Skeletal muscle cell (primary cell): ENCODE results near the gene FOXL3.
"Not testable (repeated sequence)": the region's sequence is repeated elsewhere in the genome, so short reads cannot be mapped to it uniquely, and the experiment has no call there.

Experiments used
- DNase-seq: peaks from one replicate; pipeline ENCODE4 v3.0.0-alpha.2; 2010; ENCODE audit warnings: low read depth
- H3K4me3 ChIP-seq: 2 replicates; pipeline ENCODE4 v1.5.1; 2011; ENCODE audit warnings: low read depth, mild to moderate bottlenecking, control low read depth, low read length, moderate library complexity

FOXL3 gene

DNA sequence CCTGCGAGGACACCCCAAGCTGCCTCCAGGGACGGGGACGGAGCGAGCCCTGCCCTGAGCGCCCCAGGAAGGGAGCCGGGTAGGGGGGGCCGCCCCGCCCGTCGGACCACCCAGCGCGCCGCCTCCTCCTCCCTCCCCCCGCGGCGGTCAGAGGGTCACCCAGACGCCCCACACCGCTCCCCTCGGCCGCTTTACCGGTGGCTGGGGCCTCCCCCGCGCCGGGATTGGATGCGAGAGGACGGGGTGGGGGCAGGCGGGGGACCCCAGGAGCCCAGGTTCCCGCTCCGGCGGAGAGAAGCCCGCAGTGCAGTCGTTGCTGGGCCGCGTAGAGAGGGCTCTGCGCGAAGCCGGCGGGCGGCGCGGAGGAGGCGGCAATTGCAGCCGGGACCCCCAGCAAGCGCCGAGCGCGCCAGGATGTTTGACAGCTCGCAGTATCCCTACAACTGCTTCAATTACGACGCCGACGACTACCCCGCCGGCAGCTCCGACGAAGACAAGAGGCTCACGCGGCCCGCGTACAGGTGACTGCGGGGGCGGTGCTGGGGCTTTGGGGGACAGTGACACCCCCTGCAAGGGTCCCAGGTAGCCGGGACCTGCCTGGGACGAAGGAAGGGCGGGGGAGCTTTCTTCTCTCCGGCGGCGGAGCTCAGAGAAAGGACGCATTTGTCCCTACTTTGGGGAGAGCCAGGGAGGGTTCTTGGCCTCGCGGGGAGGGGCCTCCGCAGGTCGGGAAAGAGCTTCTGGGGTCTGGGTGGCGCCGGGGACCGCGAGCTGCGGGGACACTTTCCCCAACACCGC is at the start of gene FOXL3:
FOXL3 (plus strand) TSS at position 415 of the 798 bp plus-strand sequence; CDS start at position 415, 0 bp downstream.
- H3K4me3 ChIP-seq, result no peak within 1 kb of the TSS
- DNase-seq, result no peak

- DNase-seq, result no peak
- H3K4me3 ChIP-seq, result no peak overlapping the region
Observed at GRCh38 chr7:240887-241421, 49.0 kb upstream of the FOXL3 start.

DNA sequence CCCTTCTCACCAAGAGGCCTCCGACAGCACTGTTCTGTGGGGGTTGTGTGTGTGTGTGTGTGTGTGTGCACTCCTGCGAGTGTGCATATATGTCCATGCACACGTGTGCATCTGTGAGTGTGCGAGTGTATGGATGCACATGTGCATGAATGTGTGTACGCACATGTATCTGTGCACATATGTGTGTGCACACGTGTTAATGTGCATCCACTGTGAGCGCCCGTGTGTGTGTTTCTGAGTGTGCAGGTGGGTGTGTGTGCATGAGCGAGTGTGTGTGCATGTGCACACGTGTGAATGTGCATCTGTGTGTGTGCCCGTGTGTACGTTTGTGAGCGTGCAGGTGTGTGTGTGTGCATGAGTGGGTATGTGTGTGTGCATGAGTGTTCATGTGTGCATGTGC is 48.5 kb upstream of the FOXL3 start:
- DNase-seq, result no peak
- H3K4me3 ChIP-seq, result no peak overlapping the region

DNA sequence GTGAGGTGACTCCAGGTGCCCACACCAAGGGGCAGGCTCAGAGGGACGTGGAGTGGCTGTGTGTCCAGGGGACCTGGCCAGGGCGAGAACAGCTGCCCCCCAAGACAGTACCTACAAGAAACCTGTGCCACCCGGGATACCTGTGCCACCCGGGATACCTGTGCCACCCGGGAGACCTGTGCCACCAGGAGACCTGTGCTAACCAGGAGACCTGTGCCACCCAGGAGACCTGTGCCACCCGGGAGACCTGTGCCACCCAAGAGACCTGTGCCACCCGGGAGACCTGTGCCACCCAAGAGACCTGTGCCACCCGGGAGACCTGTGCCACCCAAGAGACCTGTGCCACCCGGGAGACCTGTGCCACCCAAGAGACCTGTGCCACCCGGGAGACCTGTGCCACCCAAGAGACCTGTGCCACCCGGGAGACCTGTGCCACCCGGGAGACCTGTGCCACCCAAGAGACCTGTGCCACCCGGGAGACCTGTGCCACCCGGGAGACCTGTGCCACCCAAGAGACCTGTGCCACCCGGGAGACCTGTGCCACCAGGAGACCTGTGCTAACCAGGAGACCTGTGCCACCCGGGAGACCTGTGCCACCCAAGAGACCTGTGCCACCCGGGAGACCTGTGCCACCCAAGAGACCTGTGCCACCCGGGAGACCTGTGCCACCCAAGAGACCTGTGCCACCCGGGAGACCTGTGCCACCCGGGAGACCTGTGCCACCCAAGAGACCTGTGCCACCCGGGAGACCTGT is 47.0 kb upstream of the FOXL3 start:
- not testable (repeated sequence) for DNase-seq, H3K4me3 ChIP-seq

DNA sequence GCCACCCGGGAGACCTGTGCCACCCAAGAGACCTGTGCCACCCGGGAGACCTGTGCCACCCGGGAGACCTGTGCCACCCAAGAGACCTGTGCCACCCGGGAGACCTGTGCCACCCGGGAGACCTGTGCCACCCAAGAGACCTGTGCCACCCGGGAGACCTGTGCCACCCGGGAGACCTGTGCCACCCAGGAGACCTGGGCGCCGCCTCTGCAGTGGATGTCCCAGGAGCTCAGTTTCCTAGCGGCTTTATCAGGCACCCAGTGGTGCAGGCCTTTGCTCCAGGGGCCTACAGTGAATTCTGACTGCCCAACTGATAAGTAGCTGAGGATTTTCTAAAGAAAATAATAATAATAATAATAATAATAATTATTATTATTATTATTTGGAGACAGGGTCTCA is 46.4 kb upstream of the FOXL3 start:
- not testable (repeated sequence) for DNase-seq, H3K4me3 ChIP-seq

DNA sequence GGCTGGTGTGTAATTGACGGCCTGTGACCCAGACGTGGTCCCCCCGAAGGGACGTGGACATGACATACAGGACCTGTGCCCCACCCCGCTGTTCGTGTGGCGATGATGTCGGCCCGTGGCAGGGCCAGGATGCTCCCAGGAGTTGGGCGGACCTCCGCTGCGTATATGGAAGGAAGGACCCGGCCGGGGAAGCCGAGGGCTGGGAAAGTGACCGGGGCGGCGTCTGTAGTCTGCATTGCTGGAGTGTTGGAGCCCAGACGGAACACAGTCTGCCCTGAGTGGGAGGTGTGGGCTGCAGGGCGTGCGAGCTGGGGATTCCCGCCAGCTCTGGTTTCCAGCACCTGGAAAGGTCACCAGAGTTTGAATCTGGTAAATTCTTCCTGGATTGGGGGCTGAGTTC is 45.0 kb upstream of the FOXL3 start:
- DNase-seq, result no peak
- no peak overlapping the region for H3K4me3 ChIP-seq

DNA sequence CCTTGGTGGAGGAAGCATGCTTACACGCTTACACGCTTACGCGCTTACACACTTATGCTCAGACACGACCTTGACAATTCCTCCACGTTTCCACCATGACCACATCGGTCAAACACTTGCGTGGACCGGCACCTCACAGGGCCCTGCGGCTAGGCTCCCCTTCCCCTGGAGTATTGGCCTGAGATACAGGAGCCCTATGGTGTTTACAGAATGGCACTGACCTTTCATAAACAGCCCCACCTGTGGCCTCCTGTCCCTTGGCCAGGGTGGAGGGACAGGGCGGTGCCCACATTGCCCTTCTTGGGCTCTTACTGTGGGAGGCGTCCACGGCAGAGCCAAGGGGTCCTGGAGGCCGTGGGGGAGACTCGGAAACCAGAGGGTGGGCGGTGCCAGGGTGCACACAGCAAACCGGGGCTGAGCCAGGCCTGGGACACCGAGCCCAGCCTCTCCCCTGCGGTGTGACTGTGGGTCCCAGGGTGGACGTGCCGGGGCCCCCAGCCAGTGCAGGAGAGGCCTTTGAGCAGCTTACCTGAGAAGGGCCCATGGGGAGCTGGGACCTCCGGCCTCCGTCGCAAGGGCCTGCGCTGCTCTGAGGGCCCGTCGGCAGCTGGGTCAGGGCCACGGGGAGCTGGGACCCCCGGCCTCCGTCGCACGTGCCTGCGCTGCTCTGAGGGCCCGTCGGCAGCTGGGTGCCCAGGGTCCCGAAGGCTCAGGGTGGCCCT is 44.2 kb upstream of the FOXL3 start:
- no peak for DNase-seq
- no peak overlapping the region for H3K4me3 ChIP-seq

DNA sequence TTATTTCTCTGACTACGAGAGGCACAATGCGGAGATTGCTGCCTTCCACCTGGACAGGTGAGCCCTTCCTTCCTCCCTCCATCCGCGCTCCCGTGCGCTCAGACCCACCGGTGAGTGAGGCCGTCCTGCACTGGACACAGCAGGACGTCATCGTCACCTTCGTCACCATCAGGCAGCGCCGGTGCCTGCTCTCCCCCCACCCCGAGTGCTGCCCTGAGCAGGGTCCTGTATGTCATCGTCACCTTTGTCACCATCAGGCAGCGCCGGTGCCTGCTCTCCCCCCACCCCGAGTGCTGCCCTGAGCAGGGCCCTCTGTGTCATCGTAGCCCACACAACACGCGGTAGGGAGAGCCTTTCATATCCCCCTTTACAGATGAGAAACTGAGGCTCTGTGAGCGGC is 43.5 kb upstream of the FOXL3 start:
- H3K4me3 ChIP-seq, result no peak overlapping the region
- DNase-seq, result no peak

GRCh38 chr7:247181-247580 is 42.8 kb upstream of the FOXL3 start:
- H3K4me3 ChIP-seq, result no peak overlapping the region
- DNase-seq, result no peak

- H3K4me3 ChIP-seq, result no peak overlapping the region
Observed at GRCh38 chr7:247636-248035, 42.3 kb upstream of the FOXL3 start.

DNA sequence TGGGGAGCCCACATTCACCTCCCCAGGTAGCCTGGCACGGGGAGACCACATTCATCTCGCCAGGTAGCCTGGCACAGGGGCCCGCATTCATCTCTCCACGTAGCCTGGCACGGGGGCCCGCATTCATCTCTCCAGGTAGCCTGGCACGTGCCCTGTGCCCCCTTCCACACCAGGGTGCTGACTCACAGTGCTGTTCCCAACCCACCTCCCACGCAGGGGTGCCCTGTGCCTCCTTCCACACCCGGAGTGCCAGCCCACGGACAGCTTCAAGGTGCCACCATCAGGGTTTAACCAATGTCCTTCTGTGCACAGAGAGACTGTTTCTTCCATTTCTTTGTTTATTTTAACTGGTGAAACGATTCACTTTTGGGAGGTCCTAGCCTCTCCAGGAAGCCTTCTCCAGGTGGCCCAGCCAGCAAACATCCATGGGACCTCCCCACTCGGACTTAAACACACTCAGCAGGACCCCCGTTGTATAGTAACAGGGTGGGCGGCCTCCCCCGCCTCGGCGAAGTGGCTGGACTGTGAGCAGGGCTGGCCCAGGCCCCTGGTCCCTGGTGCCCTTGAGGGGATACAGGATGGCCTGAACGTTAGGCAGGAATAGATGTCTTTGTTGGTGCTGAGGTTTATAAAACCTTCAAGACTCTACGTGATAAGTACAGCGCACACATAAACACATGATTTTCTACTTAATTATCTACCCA is 41.1 kb upstream of the FOXL3 start:
- no peak overlapping the region for H3K4me3 ChIP-seq
- DNase-seq, result no peak

More at GRCh38 chr7:247636-248035, 42.3 kb upstream of the FOXL3 start:
- no peak for DNase-seq

DNA sequence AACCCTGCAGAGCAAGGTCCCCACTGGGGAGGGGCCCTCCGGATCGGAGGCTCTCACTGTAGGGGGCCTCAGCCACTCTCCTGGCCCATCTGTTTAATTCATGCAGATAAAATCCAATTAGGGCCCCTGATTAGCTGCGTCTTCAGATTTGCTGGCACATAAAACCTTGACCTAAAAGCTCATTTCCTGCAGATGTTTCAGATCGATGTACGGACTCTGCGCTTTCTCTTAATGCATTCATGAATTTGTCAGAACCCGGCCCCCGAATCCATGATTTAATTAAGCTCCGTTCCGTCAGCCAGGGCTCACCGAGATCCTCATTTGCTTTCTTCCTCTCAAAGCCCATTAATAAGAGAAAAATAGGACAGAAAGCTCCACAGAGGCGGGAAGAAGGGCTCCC is 40.0 kb upstream of the FOXL3 start:
- no peak for DNase-seq
- no peak overlapping the region for H3K4me3 ChIP-seq

- DNase-seq, result no peak
- H3K4me3 ChIP-seq, result no peak overlapping the region
Observed at GRCh38 chr7:250523-250922, 39.4 kb upstream of the FOXL3 start.

DNA sequence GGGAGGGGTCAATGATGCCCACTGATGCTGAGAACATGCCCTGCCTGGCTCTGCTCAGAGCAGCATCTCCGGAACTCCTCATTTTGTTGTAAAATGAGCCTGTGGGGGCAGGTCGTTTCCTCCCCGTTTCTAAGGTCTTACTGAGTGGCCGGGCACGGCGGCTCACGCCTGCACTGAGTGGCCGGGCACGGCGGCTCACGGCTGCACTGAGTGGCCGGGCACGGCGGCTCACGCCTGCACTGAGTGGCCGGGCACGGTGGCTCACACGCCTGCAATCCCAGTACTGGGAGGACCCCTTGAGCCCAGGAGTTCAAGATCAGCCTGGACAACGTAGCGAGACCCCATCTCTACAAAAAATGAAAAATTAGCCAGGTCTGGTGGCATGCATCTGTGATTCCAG is 39.0 kb upstream of the FOXL3 start:
- no peak overlapping the region for H3K4me3 ChIP-seq
- no peak for DNase-seq

GRCh38 chr7:251446-252175 is 38.4 kb upstream of the FOXL3 start:
- H3K4me3 ChIP-seq, result no peak overlapping the region
- DNase-seq, result no peak

DNA sequence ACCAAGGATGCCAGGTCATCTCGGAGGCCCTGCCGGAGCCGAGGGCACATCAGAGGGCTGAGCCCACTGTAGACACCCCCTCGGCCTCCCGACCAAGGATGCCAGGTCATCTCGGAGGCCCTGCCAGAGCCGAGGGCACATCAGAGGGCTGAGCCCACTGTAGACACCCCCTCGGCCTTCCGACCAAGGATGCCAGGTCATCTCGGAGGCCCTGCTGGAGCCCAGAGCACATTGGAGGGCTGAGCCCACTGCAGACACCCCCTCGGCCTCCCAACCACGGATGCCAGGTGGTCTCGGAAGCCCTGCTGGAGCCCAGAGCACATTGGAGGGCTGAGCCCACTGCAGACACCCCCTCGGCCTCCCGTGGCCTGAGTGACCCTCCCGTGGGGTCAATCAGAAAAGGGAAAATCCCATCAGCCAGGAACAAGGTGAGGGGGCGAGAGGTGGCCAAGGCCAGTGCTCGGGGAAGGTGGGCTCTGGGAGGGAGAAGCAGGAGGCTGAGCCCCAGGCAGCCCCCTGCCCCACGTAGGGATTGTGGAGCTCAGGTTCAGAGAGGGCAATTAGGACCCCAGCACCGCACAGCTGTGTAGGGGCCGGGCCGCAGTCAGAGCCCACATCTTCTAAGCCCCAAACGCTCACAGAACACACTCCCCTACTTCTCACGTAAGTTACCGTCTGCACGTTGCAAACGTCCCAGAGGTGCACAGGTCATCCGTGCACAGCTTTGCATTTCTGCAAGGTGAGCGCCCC is 37.6 kb upstream of the FOXL3 start:
- no peak for DNase-seq
- no peak overlapping the region for H3K4me3 ChIP-seq

DNA sequence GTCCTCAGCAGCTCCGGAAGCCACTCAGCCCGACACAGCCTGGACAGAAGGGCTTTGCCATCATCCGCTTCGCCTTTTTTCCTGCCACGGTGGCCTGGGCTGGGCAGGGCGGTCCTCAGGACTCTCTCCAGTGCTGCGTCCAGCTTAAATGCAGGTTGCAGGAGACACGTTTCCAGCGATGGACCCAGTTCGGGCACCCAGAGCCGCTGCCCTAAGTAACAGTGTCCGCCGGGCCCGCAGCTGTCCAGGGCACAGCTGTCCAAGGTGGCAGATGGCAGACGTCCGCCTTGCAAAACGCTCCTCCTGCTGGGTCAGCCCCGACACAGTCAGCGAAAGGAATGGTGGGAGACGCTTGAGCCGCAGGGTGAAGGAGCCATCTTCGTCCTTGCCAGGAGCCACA is 37.0 kb upstream of the FOXL3 start:
- DNase-seq, result no peak
- no peak overlapping the region for H3K4me3 ChIP-seq
